CD4-positive, alpha-beta T cell treated with Interleukin-2 at 100 ng/mL for 4 hours (primary cell): ENCODE results near the gene MVK.
A peak's percentile ranks its signal among the peaks of the same experiment; 100 is the strongest.
"Not testable (repeated sequence)": the region's sequence is repeated elsewhere in the genome, so short reads cannot be mapped to it uniquely, and the experiment has no call there.

ENCODE experiments used
- DNase-seq: peaks from one replicate; pipeline ENCODE4 v3.0.0-alpha.2; 2020; ENCODE audit warnings: low spot score

MVK gene

DNA sequence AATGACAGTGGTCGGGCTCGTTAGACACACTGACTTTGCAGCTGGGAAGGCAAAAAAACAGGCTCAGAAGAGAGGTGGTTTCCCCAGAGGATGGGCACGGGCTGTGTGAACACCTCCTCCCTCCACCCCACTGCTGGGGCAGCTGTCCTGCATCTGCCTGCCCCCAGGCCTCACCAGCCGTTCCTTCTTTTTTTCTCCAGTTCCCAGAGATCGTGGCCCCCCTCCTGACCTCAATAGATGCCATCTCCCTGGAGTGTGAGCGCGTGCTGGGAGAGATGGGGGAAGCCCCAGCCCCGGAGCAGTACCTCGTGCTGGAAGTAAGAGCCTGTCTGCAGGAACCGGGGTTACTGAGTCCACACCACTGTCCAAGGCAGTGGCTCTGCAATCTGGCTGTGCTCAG lies 17.4 kb downstream of the MVK start:
- DNase-seq = no peak

DNA sequence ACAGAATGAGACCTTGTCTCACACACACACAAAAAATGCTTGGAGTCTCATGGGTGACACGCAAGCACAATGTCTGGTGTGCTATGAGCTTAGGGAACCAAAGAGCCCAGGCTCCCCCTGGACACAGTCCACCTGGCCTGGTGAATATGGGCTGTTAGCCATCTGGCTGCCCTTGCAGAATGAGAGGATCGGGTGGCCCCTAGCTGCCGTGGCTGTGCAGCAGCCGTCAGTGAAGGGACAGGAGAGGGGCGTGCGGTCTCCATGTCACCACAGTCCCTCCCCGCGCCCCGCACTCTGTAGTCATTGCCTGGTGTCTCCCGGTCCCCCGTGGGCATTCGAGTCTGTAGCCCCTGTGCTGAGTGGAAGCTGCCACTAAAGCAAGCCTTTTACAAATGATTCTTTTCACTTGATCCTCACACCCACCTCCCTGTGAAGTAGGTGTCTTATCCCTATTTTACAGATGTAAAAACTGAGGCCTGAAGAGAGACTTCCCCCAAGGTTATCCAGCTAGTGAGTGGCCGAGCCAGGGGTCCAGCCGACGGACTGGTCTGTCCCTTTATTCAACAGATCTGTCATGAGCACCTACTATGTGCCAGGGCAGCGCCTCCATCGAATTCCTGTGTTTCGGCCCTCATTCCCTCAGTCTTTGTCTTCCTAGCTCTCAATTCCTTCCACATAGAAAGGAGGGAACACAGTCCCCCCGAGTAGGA lies 18.8 kb downstream of the MVK start:
- DNase-seq = no peak

DNA sequence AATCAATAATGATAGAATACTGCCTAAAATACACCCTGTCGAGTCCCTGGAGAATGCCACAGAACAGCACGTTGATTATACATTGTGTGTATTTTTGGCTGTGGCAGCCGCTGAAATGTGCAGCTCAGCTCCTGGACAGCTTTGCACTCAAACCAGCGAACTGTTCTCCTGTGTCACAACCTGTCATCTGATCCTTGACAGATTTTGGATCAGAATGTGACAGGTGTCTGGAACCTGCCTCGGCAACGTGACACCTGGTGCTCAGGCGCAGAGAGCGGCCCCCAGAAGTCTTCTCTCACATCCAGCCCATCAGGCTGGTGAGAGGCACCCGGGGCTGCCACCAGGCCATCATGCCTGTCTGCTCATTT lies 19.3 kb downstream of the MVK start:
- DNase-seq = no peak

DNA sequence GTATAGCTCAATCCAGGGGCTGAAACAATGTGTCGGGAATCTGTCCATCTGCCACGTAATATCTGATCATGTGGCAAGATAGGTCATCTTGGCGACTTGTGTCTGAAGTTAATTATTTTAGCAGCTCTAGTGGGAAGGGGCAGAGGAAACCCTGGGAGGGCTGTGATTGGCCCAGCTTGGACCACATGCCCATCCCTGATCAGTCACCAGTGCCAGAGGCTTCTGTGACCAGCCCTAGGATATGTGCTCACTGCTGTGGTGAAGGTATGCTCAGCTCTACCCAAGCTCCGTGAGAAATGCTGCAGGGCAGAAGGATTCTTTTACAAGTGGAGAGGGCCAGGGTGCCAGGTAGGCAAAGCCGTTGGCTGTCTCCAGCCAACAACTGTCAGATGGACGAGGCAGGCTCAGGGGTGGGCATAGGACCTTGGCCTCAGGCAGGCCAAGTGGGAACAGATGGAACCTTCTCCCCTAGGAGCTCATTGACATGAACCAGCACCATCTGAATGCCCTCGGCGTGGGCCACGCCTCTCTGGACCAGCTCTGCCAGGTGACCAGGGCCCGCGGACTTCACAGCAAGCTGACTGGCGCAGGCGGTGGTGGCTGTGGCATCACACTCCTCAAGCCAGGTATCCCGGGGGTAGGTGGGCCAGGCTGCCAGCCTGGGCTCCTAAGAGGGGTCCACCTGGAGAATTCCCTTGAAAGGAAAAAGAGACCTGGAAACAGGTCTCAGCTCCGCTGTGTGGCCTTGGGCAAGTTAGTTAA lies 21.1 kb downstream of the MVK start:
- no peak for DNase-seq

DNA sequence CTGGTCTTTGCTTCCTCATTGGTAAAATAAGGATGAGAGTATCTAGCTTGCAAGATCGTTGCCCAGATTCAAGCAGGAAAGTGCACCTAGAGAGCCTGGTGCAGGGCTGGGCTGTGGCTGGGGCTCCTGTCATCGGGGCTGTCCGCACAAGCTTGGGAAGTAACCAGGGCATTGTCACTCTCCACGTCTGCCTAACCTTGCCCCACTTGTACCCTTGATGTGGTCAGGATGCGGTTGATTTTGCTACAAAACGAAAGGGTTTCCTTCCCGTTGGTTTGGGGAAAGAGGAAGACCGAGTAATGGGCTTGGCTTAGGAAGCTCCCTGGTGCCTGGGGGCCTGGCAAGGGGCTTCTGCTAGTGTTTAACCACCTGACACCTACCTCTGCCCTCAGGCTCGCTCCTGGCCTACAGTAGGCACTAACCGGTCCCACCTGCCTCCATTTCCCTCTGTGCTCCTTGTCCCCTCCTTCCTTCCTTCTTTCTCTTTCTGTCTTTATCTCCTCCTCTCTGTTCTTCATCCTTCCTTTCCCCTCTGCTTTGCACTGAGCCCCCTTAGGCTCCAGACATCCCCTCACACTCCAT lies 21.8 kb downstream of the MVK start:
- no peak for DNase-seq

DNA sequence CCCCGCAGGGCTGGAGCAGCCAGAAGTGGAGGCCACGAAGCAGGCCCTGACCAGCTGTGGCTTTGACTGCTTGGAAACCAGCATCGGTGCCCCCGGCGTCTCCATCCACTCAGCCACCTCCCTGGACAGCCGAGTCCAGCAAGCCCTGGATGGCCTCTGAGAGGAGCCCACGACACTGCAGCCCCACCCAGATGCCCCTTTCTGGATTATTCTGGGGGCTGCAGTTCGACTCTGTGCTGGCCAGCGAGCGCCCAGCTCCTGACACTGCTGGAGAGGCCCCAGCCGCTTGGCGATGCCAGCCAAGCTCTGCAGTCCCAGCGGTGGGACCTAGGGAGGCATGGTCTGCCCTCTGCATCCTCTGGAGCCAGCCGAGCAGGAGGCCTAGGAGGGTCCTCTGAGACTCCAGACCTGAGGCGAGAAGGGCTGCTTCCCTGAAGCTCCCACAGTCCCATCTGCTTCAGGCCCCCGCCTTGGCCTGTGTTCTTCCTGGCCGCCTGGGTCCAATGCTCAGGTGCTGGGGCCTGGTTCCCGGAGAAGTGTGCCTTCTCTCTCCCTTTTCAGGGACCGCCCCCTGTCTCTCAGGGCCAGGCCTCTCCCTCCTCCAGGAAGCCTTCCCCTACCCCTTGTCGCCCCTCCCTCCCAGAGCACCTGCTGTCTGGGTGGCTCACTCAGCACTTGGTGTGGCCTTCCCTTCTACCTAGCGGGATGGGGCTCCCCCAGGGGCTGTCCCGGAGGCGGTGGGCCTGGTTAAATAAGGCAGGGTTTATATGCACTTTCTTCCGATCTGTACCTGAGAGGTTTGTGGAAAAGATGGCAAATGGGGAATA lies 23.0 kb downstream of the MVK start:
- DNase-seq = no peak

DNA sequence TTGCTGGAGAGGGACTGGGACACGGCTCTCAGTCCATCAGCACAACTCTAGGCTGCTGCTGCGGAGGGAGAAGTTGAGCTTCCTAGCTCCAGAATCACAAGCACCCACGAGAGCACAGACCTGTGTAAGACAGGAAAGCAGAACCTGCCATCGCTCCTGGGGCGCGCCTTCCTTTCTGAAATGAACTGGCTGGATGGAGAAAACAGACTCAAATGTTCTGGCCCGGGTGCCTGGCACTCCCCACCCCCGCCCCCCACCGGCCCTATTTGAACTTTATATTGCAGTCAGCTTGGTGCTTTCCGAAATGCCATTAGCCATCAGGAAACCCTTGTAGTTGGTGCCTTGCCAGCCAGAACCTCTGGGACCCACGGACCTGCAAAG lies 23.8 kb downstream of the MVK start:
- no peak for DNase-seq

DNA sequence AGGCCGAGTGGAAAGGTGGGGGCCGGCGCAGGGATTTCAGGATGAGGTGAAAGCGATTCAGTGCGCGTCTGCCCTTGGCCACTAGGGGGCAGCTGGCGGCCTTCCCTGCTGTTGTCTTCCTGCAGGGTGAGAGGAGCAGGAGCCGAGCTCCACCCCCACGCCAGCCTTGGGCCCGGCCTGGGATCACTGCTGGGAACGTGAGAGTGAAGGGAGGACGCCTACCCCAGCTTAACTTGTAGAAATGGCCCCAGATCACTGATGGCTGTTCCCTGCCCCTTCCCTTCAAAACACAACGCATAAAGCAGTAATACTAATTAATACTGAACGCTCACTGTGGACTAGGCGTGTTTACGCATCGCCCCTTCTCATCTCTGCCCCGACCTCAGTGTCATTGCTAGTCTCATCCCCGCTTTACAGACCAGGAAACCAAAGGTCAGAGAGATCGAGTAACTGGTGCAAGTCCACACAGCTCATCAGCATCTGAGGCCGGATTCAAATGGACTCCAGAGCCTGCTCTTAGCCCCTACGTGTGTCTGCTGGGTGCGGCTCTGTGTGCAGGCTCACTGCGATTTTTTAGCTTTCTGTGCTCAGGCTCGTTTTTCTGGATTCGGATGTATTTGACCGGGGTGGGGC lies 24.3 kb downstream of the MVK start:
- peak; percentile 58 for DNase-seq

DNA sequence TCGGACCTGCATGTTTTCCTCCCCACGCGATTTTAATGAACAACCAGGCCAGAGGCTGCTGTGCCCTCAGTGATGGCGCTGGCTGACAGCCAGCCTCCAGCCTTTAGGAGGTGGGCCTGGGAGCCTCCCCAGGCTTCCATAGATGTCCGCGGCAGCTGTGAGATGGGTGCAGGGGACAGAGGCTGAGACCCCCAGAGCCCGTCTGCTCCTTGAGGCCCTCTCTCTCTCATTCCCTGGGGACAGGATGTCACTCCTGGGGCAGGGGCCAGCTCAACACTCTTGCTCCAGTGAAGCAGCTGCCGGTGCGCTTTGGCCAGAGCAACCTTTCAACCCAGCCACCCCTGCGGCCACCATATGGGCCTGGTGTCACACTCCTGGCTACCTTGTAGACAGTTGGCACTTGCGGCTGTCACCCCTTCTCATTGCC lies 24.8 kb downstream of the MVK start:
- DNase-seq = no peak

DNA sequence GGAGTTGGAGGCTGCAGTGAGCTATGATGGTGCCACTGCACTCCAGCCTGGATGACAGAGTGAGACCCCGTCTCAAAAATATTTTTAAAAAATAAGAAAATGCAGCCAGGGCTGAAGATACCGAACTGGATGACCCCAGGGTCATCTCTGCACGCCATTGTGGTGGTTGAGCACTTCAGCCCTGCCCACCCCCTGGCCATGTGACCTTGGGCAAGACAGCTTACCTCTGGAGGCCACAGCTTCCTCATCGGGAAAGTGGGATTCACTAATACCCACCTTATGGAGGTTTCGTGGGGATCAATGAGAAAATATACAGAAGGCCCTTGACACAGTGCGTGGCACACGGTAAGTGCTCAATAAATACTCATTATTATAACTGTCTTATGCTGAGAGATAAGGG lies 25.5 kb downstream of the MVK start:
- DNase-seq = no peak

DNA sequence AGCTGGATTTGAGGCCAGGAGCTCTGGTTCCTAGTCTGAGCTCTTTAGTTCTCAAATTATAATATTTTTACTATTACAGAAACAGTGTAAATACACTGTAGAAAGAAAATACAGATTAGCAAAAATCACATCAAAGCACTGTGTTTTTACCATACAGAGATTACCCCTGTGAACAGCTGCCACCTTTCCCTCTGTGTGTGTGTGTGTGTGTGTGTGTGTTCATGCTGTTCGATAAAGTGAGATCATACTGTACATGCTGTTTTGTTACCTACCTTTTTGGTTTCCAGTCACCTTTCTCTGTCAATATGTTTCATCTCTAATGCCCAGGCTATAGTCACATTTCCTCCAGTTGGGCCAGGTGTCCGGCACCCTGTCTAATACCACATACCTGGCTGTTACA lies 26.9 kb downstream of the MVK start:
- no peak for DNase-seq

DNA sequence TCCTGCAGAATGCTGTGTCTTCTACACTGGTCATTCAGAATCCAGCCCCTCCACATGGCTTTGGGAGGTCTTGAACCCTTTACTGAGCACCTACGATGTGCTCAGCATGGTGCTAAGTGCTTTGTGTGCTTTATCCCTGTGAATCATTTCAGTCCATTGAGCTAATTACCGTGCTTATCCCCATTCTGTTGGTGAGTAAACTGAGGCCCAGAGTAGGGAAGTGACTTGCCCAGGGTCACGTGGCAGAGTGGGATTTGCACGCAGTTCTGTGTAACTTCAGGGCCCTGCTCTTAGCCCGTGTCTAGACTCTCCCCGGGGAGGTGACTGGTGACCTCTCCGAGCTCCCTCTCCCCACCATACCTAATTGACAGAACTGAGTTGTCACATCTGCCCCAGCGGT lies 27.4 kb downstream of the MVK start:
- DNase-seq = no peak

DNA sequence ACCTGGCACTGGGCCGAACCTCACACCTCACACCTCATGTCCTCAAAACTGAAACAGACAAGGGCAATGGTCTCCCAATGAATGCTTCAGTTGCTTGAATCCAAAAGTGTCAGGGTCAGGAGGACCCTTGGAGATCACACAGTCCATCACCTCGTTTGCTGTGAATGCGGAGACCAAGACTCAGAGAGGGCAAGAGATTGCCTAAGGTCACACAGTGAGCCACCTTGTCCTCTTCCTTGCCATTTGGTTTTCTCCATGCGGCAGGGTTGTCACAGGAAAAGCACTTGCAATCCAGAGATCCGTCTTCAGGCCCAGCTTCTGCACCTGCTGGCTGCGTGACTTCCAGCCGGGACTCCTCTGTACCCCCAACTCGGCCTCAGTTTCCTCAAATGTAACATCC lies 28.0 kb downstream of the MVK start:
- no peak for DNase-seq

DNA sequence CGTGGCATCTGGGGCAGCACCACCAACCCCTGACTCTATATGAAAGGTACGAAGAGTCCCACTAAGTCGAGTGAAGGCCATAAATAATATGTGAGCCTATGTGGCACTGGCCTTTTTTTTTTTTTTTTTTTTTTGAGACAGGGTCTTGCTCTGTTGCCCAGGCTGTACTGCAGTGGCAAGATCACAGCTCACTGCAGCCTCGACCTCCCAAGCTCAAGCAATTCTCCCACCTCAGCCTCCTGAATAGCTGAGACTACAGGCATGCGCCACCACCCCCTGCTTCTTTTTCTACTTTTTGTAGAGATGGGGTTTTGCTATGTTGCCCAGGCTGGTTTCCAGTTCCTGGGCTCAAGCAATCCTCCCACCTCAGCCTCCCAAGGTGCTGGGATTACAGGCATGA lies 28.5 kb downstream of the MVK start:
- DNase-seq = not testable (repeated sequence)

DNA sequence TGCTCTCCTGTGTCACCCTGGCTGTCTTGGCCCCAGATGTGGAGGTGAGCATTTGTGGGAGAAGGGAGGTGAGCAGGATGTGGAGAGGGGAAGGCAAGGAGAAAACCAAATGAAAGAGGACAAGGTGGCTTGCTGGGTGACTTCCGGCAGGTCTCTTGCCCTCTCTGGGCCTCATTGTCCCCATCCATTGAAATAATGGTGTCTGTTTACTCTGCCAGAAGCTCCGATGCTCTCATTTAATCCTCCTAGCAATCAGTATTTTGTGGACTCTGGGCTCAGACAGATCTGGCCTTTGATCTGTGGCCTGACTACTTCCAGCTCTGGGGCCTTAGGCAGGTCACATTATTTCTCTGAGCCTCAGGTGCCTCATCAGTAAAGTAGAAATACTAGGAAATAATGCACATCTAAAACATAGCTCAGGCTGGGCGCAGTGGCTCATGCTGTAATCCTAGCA lies 30.6 kb downstream of the MVK start:
- DNase-seq = no peak

DNA sequence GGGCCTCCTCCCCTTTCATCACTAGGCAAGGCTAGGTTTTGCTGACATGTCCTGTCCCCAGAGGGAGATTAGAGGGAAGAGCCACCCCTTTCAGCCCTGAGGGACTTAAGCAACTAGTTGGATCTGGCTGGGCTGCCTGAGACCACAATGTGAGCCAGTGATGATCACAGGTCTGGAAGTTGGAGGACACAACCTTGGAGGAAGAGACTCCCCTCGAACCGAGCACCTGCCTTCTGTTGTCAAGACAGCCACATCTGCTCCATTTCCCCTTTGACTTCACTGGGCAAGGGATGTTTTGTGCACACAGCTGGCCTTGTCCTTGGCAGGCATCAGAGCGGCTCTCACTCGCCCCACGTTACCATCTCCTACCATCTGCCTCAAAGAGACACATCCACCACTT lies 31.4 kb downstream of the MVK start:
- DNase-seq = no peak

DNA sequence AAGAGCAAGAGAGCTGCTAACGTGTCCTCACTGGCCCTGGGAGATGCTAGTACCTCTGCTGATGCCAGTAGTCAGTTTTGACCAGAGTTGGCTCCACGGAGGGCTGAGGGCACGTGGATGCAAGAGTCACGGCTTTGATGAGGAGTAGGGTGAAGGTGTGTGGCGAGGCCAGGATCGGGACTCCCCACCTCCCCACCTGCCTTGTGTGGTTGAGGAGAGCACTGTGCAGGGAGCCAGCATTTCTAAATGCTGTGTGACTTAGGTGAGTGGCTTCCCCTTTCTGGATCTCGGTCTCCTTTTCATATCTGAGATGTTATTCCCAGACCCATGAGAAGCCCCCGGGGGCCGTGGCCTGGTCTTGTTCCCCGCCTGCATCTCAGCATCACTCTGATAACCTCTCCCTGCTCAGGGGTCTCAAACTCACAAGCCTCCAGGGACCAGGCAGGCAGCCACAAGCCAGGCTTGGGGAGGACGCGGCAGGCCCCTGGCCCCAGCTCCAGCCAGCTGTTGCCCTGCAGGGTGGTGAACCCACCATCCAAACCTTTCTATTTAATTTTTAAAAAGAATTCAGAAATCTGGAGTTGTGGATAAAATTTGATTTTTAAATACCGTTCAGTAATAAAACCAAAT lies 32.1 kb downstream of the MVK start:
- no peak for DNase-seq

DNA sequence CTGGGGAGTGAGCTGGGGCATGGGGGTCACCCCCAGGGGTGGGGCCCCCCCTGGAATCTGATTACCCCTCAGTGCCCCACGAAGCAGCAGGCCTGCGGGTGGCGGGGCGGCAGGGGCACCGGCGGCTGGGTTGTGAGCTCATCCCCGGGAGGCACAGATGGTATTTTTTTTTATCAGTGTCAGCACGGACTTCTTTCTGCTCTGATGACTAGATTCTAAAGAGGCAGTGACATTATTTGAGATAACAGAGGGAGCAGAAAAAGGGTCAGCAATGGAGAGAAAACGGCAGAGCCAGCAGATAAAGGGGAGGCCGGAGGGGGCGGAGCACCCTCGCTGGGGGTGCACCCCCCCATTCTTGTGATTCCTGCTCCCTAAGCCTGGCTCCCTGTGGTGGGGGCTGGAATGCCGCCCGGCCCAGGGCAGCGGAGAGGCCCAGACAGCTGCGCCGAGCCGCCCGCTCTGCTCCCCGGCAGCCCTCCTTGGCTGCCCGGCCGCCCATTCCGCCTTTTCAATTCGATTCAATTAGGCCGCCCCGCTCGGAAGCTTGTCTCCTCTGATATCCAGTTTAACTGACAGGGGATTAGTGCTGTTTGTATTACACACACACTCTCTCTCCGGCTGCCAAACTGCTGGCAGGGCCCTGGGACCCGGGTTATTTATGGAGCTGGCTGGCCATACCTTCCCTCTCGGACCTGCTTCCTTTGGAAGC lies 32.9 kb downstream of the MVK start:
- DNase-seq = no peak

DNA sequence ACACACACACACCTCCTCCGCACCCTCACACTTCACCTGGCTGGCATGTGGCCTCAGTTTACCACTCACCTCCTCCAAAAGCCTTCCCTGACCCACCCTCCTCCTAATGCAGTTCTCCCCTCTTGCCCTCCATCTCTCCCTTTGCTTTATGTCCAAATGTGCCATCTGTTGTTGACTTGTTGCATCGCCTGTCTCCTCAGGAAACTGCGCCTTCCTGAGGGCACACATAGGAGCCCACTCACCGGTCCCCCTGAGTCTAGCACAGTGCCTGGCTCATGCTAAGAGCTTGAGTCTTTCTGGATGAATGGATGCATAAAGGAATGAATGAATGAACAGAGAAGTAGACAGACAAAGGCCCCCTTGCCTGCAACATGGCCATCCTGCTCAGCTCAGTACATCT lies 34.0 kb downstream of the MVK start:
- no peak for DNase-seq

DNA sequence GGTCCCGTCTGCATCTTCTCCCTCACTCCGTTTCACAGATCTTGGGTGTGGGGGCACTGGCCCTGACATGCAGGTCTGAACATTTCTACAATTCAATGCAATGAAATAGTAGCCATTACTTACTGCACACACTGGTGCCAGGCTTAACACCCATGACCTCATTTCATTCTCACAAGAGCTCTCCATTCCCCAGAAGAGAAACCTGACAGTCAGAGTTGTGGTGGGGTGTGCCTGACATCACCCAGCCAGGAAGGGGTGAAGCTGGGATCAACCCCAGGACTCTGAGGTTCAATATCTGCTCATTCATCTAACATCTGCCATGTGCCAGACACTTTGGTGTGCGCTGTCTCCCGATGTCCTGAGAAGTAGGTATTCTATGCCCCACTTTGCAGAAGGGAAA lies 34.7 kb downstream of the MVK start:
- no peak for DNase-seq

DNA sequence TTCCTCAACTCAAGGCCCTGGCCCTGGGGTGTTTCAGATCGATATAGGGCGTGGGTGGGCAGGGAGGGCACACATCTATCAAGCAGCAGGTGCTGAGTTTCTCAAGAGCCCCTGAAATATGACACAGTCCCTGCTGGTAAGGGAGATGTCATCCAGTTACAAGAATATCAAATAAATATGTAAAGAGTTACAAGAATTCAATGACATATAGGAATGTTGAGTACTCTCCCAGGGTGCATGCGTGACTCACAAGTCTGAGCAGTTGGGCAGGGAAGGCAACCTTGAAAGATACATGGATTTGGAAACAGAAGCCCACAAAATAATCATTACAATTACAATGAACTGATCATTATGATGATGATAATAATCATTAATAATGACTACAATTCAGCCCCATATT lies 35.2 kb downstream of the MVK start:
- DNase-seq = no peak
